GM18861 (cell line): Measurements from ENCODE around the gene IL7R.
"Not testable (repeated sequence)": the region's sequence is repeated elsewhere in the genome, so short reads cannot be mapped to it uniquely, and the experiment has no call there.

Experiments
- ATAC-seq: cut with Tn5 transposase; IDR thresholded peaks from one replicate; pipeline ENCODE4 v1.9.1; 2021; ENCODE audit not compliant: unreplicated experiment

The IL7R gene

GRCh38 chr5:35838370-35839042, 18.2 kb upstream of the IL7R start:
- ATAC-seq: no peak

- no peak for ATAC-seq
Observed at GRCh38 chr5:35842856-35843255, 13.8 kb upstream of the IL7R start.

- not testable (repeated sequence) for ATAC-seq
Observed at GRCh38 chr5:35845508-35845907, 11.2 kb upstream of the IL7R start.

GRCh38 chr5:35847491-35847890, 9.2 kb upstream of the IL7R start:
- no peak for ATAC-seq

GRCh38 chr5:35847961-35848360, 8.7 kb upstream of the IL7R start:
- ATAC-seq: no peak

- no peak for ATAC-seq
Observed at GRCh38 chr5:35849860-35850259, 6.8 kb upstream of the IL7R start.

GRCh38 chr5:35850967-35851680, 5.6 kb upstream of the IL7R start:
- ATAC-seq: no peak

GRCh38 chr5:35852084-35852734, 4.5 kb upstream of the IL7R start:
- ATAC-seq: no peak

GRCh38 chr5:35852773-35853172, 3.9 kb upstream of the IL7R start:
- ATAC-seq: no peak

- no peak for ATAC-seq
Observed at GRCh38 chr5:35853631-35854030, 3.1 kb upstream of the IL7R start.

GRCh38 chr5:35854248-35854647, 2.4 kb upstream of the IL7R start:
- ATAC-seq: no peak

GRCh38 chr5:35855187-35855586, 1.5 kb upstream of the IL7R start:
- no peak for ATAC-seq

- ATAC-seq: not testable (repeated sequence)
Observed at GRCh38 chr5:35856186-35856764, 416 bp upstream of the IL7R start.

- ATAC-seq: no peak
Observed at GRCh38 chr5:35857606-35858205, 1.0 kb downstream of the IL7R start.

- ATAC-seq: no peak
Observed at GRCh38 chr5:35859101-35859661, 2.5 kb downstream of the IL7R start.

GRCh38 chr5:35860686-35861085, 4.0 kb downstream of the IL7R start:
- no peak for ATAC-seq

- ATAC-seq: no peak
Observed at GRCh38 chr5:35861718-35862117, 5.0 kb downstream of the IL7R start.

GRCh38 chr5:35862126-35862525, 5.4 kb downstream of the IL7R start:
- no peak for ATAC-seq

GRCh38 chr5:35863159-35863558, 6.5 kb downstream of the IL7R start:
- no peak for ATAC-seq

- no peak for ATAC-seq
Observed at GRCh38 chr5:35867998-35868397, 11.3 kb downstream of the IL7R start.

- no peak for ATAC-seq
Observed at GRCh38 chr5:35869685-35870277, 13.1 kb downstream of the IL7R start.
